Motor neuron (in vitro differentiated cells): ENCODE measurements around the gene GRID1. TPM values are rescaled to one million over a fixed set of nuclear protein-coding genes. Genes with fewer than 3 reads are reported as not detected.

ENCODE experiments used
- ATAC-seq, 8 experiments: fragments of 200-7000 bp; cut with Tn5 transposase; replicated peaks in 6 of 8; 2 replicates each; pipeline ENCODE4 v1.8.0; 2021; ENCODE audit warnings: mild to moderate bottlenecking in 8 of 8, moderate library complexity in 8 of 8
- H3K27ac ChIP-seq, 2 donors: fragments of 250-450 bp; sonication (Bioruptor Pico); 2 replicates each; pipeline ENCODE4 v1.9.0; 2021; ENCODE audit warnings: antibody characterized with exemption in 2 of 2, mild to moderate bottlenecking in 2 of 2, moderate library complexity in 1 of 2
- H3K4me1 ChIP-seq, 2 donors: fragments of 250-450 bp; sonication (Bioruptor Pico); replicated peaks in 1 of 2; 2 replicates each; pipeline ENCODE4 v1.6.1; 2021; ENCODE audit warnings: antibody characterized with exemption in 2 of 2, mild to moderate bottlenecking in 2 of 2, moderate library complexity in 1 of 2
- H3K4me3 ChIP-seq, 5 donors: fragments of 250-450 bp; sonication (Bioruptor Pico); 2 replicates each; pipeline ENCODE4 v1.9.0; 2021; ENCODE audit warnings: antibody characterized with exemption in 5 of 5, mild to moderate bottlenecking in 5 of 5, moderate library complexity in 4 of 5
- WGBS, 10 experiments: fragments of 450-650 bp; shearing (Covaris generic); methylation state at CpG; one replicate each; pipeline ENCODE4 v1.0.0; 2022; 5-methylcytosine and 5-hydroxymethylcytosine counted together
- in situ Hi-C, 9 experiments: fragments of 400-800 bp; cut with MboI; loops; one replicate each; pipeline ENCODE4 v1.15.0; 2021; ENCODE audit warnings: low sequenced_read_pairs in 9 of 9, low pct_unique_long_range_greater_than_20kb in 2 of 9; ENCODE audit not compliant: unreplicated experiment in 9 of 9
- total RNA-seq, 8 experiments: library from RNA; unstranded; fragments of 300-600 nt; gene quantifications; 2 replicates each; pipeline versions ENCODE4 v1.2.3 to v1.2.4, GENCODE V29; 2022

The GRID1 gene
- total RNA-seq, 8 experiments from 2014 or later = 0.15 to 10.0 (median 6.0) TPM

DNA sequence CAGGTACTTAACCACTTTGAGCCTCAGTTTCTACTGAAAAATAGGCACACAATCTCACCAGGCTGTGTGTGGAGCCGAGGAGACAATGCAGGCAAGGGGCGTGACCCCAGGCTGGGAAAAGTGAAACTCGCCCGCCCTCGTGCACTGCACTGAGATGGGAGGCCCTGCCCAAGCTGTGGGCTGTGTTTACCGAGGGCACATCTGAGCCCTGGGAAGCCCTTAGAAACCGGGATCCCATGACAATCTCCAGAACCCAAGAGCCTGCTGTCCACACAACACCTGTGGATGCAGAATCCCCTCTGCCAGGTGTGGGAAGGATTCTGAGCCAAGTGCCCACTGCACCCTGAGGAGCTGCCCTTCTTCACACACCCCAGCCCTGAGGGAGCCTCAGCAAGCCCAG is 198.3 kb downstream of the GRID1 start:
- no peak overlapping the region for H3K27ac ChIP-seq
- ATAC-seq = peak in 4 of 8 experiments; percentile 34 to 95 (median 92)
- in situ Hi-C loops = no loop called here
- WGBS, 10 experiments = 0 to 85% methylated on average over 1 to 4 of the region's 7 CpGs; no CpG with 5 or more reads in 8 of the 10 experiments
- peaks cover 3 to 10% of the 10 kb centered on the region in 2 donors for H3K4me1 ChIP-seq
- no peak overlapping the region for H3K4me3 ChIP-seq

DNA sequence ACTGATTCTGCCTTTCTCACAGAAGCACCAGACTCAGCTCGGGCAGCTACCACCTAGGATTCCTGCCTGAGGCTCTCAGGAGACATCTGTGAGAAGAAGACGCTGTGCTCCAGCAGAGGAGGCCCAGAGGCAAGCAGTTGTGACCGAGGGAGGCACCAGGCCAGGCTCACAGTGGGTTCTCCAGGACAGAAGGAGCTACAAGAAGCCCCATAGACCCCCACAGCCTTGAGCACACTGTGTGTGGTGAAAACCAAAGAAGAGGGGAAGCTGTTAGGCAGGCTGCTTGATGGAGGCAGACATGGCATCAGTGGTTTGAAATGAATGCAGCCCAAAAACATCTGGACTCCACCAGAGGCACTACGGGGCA is 198.8 kb downstream of the GRID1 start:
- ATAC-seq = peak in 1 of 8 experiments; percentile 50
- no peak overlapping the region for H3K27ac ChIP-seq
- in situ Hi-C loops = no loop called here

DNA sequence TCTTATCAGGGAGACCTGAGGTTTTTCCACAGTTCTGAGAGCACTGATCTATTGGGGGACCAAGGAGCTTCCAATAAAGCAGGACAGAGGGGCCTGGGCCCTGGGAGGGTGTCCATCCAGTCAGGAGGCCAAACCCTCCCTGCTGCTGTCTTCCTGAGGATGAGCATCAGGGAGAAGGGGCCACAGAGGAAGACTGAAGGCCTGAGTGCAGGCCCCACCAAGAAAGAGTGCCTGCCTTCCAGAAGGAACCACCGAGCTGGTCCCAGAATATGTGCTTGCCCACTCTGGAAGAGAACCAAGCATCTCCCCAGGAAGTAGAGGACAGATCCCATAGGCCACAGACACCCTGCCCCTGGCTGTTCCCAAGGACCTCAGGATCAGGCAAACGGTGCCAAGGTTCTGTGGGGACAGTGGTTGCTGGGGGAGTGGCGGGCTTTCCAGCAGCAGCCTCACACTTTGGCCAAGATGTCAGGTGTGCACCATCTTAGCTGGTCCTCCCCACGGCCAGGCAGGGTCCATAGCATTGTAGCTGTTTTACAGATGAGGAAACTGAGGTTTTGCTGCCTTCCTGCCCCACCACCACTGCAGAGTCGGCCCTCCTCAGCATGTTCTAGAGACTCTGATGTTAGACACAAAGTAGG is 199.4 kb downstream of the GRID1 start:
- Histone ChIP-seq H3K27ac (no peak overlapping the region), H3K4me1 (peaks cover 3 to 10% of the 10 kb centered on the region in 2 donors), H3K4me3 (no peak overlapping the region)
- in situ Hi-C loops = no loop called here
- WGBS, 10 experiments = 20 to 100% (median 40%) methylated on average over 1 of the region's 5 CpGs; no CpG with 5 or more reads in 7 of the 10 experiments
- ATAC-seq = no peak

More for the DNA sequence above, 198.8 kb downstream of the GRID1 start:
- Histone ChIP-seq H3K4me1 (peaks cover 3 to 10% of the 10 kb centered on the region in 2 donors), H3K4me3 (no peak overlapping the region)
- WGBS, 10 experiments = 0 to 100% (median 80%) methylated on average over 1 to 2 of the region's 4 CpGs; no CpG with 5 or more reads in 3 of the 10 experiments

DNA sequence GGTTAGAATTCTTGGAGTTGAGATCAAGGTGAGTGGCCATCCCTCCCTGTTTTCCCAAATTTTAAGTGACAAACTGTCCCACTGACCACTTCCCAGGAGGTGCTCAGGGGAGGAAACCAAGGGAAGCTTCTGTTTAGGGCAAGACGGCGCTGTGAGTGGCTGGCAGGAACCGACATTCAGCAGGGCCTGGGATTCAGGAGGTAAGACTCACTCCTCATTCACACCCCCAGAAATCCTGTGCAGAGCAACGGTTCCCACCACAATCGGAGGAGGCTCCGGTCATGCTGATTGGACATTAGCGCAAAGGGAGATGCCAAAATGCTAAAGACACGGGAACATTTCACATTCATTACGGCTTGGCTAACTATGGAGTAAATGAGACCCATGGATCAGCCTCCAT is 200.9 kb downstream of the GRID1 start:
- no peak for ATAC-seq
- WGBS, 10 experiments = 83 to 98% (median 89%) methylated on average over 2 to 9 of the region's 9 CpGs; no CpG with 5 or more reads in 6 of the 10 experiments
- H3K4me3 ChIP-seq = no peak overlapping the region
- H3K27ac ChIP-seq = no peak overlapping the region
- H3K4me1 ChIP-seq = peaks cover 3 to 10% of the 10 kb centered on the region in 2 donors
- in situ Hi-C loops = no loop called here

DNA sequence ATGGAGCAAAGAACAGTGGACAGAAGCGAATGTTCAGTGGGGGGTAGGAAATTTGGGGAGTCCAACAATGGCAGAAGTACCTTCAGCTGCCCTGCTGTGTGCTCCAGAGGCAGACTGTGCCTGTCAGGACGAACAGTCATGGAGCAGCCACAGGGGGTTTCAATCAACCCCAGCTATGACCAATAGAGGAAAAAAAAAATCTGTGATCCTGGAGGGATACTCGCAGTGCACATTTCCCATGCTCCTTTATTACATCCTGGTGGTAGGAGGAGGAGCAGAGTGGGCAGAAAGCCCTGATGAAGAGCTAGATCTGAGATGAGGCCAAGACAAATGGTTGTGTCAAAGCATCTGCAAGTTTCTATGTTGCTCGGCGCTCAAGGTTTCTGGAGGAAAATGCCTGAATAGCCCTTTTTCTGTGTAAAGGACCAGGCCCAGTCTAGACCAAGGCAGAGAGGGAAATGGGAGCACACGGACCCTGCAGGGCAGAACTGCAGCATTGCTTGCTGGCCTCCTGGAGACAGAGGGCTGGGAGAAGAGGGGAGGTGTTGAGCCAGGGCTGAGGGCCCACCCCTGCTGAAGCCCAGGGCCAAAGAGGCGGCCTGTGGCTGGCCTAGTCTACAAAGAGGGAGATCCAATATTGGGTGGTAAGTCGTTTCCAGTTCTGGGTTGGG is 201.5 kb downstream of the GRID1 start:
- peaks cover 3 to 10% of the 10 kb centered on the region in 2 donors for H3K4me1 ChIP-seq
- H3K27ac ChIP-seq = no peak overlapping the region
- in situ Hi-C loops = no loop called here
- peak in 4 of 8 experiments; percentile 59 to 73 (median 64) for ATAC-seq
- no peak overlapping the region for H3K4me3 ChIP-seq
- WGBS, 10 experiments = 30 to 88% (median 67%) methylated on average over 1 to 7 of the region's 8 CpGs; no CpG with 5 or more reads in 1 of the 10 experiments

DNA sequence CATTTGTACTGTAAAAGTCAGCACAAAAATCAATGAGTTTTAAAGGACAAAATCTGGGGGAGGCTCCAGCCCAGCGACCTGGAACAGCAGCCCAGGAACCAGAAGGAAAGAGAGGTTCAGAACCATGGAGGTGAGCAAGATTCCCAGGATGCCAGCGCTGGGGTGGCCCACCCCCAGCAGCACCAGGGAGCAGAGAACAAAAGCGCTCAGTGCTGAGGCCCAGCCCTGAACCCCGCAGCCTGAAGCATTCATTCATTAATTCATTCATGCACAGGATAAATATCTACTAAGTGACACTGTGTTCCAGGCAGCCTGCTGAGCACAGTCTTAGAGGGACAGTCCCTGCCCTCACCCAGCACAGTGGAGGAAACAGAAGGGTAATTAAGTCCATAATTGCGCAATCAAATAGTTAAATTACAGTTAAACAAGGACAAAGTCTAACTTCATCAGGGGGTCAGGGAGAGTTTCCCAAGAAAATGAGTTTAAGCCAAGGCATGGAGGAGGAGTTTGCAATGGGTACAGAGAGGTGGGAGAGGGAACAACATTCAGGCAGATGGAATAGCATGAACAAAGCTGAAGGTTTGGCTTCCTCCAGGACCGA is 202.3 kb downstream of the GRID1 start:
- Histone ChIP-seq H3K4me3 (no peak overlapping the region), H3K4me1 (peaks cover 3 to 10% of the 10 kb centered on the region in 2 donors), H3K27ac (no peak overlapping the region)
- in situ Hi-C loops = no loop called here
- 40 to 100% (median 92%) methylated on average over 1 to 5 of the region's 6 CpGs; no CpG with 5 or more reads in 2 of the 10 experiments for WGBS, 10 experiments
- ATAC-seq = no peak

DNA sequence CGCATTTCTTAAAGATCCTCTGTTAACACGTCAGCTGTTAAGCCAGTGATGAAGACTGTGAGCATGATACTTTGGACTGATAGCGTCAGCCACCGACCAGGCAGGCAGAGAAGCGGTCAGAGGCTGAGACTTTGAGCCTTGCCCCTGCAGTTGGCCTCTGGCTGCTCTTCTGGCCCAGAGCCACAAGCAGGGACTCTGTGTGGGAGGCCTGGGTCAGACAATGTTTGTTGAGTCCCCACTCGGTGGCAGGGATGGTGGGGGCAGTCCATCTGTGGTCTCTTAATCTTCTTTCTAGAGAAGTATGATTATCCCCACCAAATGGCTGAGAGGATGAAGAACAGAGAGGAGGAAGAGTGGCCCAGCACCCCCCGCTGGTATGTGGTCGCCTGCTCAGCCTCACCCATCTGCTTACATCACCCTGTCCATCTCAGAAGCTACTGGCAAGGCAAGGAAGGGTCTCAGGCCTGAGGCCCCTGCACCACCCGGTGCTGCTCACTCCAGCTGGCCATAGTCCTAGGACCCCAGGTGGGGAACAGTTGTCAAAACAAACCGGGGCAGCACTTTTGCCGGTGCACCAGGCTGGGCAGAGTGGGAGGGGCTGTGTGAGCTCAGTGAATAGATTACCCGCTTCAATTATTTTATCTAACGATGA is 202.9 kb downstream of the GRID1 start:
- in situ Hi-C loops = no loop called here
- ATAC-seq = peak in 1 of 8 experiments; percentile 30
- peaks cover 3 to 10% of the 10 kb centered on the region in 2 donors for H3K4me1 ChIP-seq
- H3K27ac ChIP-seq = no peak overlapping the region
- WGBS, 10 experiments = 13 to 100% (median 78%) methylated on average over 2 to 7 of the region's 13 CpGs
- no peak overlapping the region for H3K4me3 ChIP-seq

DNA sequence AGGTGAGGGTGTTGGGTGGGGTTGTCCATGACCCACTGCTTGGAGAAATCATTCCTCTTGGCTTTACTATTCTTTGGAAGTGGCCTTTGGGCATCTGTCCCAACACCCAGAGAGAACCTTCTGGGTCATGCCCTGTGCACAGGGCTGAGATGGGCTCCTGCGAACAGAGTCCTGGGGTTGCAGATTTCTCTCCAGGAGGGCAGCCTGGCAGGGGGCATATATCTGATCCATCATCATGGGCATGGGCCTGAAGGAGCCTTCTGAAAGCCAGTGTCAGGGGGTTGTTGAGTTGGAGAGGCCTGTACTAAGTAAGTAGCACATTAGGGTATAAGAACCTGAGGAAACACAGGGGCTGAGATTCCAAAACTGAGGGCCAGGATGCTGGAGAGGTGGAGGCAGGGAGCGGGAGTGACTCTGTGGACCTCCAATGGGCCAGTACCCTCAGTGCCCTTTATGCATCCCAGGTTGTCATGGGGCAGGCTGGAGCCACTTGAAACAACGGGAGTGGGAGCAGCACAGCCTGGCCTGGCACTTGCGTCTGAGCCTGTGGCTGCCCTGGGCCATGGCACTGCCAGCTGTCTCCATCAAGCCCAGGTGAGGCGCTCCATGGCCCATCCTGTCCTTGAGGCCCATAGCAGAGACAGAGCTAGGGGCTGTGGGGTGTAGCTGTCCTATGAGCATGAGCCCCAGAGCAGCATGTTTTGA is 203.7 kb downstream of the GRID1 start:
- in situ Hi-C loops = no loop called here
- Histone ChIP-seq H3K4me3 (no peak overlapping the region), H3K27ac (no peak overlapping the region), H3K4me1 (peaks cover 3 to 10% of the 10 kb centered on the region in 2 donors)
- ATAC-seq = no peak
- 37 to 100% (median 92%) methylated on average over 1 to 4 of the region's 5 CpGs; no CpG with 5 or more reads in 5 of the 10 experiments for WGBS, 10 experiments

DNA sequence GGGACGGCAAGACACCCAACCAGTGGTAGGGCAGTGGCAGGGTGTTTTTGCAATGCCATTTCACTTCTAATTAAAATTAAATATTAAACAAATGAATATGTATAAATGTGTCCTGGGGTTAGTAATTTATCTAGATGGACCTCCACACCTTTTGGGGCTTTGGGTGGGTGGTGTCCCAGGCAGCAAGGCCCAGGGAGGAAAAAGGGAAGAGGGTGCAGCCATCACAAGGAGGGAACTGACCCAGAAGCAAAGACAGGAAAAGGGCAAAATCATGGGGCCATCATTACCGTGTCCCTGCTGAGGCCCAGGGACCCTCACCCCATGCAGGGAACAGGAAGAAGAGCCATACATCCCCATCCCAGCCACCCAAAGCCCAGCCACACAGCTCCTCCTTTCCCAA is 204.6 kb downstream of the GRID1 start:
- in situ Hi-C loops = no loop called here
- ATAC-seq = no peak
- 22 to 100% (median 83%) methylated on average over 1 to 2 of the region's 2 CpGs; no CpG with 5 or more reads in 5 of the 10 experiments for WGBS, 10 experiments
- H3K4me1 ChIP-seq = peaks cover 3 to 10% of the 10 kb centered on the region in 2 donors
- no peak overlapping the region for H3K4me3 ChIP-seq
- H3K27ac ChIP-seq = no peak overlapping the region

DNA sequence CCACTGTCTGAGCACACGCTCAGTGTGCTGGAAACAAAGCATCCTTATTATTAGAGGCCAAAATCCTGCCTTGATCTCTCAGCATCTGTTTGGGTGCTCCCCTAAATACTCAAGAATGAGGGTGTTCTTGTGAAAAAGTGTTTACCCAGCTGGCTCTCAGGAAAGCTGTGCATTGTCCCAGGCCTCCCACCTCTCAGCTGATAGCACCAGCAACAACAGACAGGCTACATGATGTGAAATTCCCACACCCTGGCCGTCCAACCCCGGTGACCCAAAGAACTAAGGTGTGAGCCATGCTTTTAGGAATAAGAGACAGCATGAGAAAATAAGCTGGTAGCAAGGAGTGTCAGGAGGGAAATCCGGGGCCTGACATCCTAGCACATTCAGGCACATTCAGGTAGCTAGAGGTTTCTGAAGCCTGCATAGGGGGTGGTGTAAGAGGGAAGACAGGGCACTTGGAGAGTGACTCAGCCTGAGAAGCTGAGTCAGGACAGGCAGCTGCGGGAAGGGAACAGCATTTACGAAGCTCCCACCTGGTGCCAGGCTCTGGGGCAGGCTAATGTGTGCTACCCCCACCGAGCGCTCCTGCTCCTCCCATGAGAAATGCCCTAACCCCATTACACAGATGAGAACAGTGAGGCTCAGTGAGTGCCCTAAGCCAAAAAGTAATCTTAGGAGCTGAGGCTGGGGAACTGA is 205.6 kb downstream of the GRID1 start:
- WGBS, 10 experiments = 7 to 89% (median 55%) methylated on average over 2 to 6 of the region's 8 CpGs; no CpG with 5 or more reads in 3 of the 10 experiments
- H3K4me1 ChIP-seq = peaks cover 7 to 10% of the 10 kb centered on the region in 2 donors
- in situ Hi-C loops = no loop called here
- ATAC-seq = no peak
- no peak overlapping the region for H3K27ac ChIP-seq
- no peak overlapping the region for H3K4me3 ChIP-seq

DNA sequence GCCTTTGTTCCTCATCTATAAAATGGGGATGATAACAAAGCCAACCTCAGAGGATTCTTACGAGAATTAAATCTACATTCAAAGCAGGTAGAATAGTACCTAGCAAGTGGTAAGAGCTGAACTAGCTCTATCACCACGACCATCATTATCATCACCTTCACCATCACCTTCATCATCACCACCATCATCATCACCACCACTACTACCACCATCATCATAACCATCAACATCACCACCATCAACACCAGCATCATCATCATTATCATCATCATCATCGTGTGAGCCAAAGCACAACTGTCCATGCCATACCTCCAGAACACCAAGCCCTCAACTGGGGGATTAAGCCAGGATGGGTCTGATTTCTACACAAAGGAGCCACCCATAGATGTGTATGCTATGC is 206.8 kb downstream of the GRID1 start:
- no peak overlapping the region for H3K27ac ChIP-seq
- peaks cover 14 to 20% of the 10 kb centered on the region in 2 donors for H3K4me1 ChIP-seq
- in situ Hi-C loops = no loop called here
- WGBS, 10 experiments = 50 to 100% (median 84%) methylated on average over 1 to 3 of the region's 3 CpGs; no CpG with 5 or more reads in 4 of the 10 experiments
- ATAC-seq = no peak
- no peak overlapping the region for H3K4me3 ChIP-seq
